Duodenal mucosa (tissue), 2 donors: ENCODE data around the gene PLA2G3.
"Not testable (repeated sequence)": the region's sequence is repeated elsewhere in the genome, so short reads cannot be mapped to it uniquely, and the experiment has no call there.

Experiments
- H3K27ac ChIP-seq: one replicate; pipeline ENCODE4 v1.7.0; 2013; ENCODE audit warnings: low read depth, low read length
- H3K27me3 ChIP-seq, 2 donors: one replicate each; pipeline ENCODE4 v1.7.0; 2013; ENCODE audit warnings: low read length in 2 of 2, control low read depth in 1 of 2; ENCODE audit not compliant: insufficient read depth in 2 of 2, control insufficient read depth in 1 of 2
- H3K36me3 ChIP-seq, 2 donors: one replicate each; pipeline ENCODE4 v1.7.0; 2013; ENCODE audit warnings: low read length in 2 of 2, control low read depth in 1 of 2; ENCODE audit not compliant: insufficient read depth in 2 of 2, control insufficient read depth in 1 of 2
- H3K4me1 ChIP-seq, 2 donors: one replicate each; pipeline ENCODE4 v1.7.0; 2013; ENCODE audit warnings: low read length in 2 of 2, control low read depth in 1 of 2; ENCODE audit not compliant: insufficient read depth in 2 of 2, control insufficient read depth in 1 of 2
- H3K4me3 ChIP-seq, 2 donors: one replicate each; pipeline ENCODE4 v1.7.0; 2013; ENCODE audit warnings: low read length in 2 of 2, low read depth in 1 of 2
- H3K9ac ChIP-seq, 2 donors: one replicate each; pipeline ENCODE4 v1.7.0; 2013; ENCODE audit warnings: low read length in 2 of 2, low read depth in 1 of 2
- H3K9me3 ChIP-seq, 2 donors: one replicate each; pipeline ENCODE4 v1.7.0; 2013; ENCODE audit warnings: low read length in 2 of 2, control low read depth in 1 of 2; ENCODE audit not compliant: control insufficient read depth in 1 of 2

The PLA2G3 gene

DNA sequence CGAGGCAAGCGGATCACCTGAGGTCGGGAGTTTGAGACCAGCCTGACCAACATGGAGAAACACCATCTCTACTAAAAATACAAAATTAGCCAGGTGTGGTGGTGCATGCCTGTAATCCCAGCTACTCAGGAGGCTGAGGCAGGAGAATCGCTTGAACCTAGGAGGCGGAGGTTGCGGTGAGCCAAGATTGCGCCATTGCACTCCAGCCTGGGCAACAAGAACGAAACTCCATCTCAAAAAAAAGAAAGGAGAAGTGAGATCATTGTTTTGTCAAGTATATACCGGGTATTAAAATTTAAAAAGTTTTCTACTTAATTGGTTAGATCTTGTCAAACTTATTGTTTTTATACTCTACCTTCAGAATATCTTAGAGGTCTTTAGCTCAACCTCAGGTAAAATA is 31.4 kb upstream of the PLA2G3 start:
- H3K9ac ChIP-seq, H3K9me3 ChIP-seq, H3K36me3 ChIP-seq, H3K27me3 ChIP-seq, H3K4me3 ChIP-seq, H3K27ac ChIP-seq, H3K4me1 ChIP-seq: not testable (repeated sequence)

DNA sequence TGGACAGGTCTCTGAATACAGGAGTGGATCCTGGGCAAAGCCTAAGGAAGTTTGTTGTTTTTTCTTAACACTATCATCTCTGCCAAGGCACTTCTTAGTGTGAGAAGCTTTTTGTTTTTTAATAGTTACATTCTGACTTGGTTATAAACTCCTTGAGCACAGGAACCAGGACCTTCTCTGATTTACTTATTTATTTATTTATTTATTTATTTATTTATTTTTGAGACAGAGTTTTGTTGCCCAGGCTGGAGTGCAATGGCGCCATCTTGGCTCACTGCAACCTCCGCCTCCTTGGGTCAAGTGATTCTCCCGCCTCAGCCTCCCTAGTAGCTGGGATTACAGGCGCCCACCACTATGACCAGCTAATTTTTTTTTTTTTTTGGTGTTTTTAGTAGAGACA is 30.7 kb upstream of the PLA2G3 start:
- no peak overlapping the region for H3K4me3 ChIP-seq
- H3K4me1 ChIP-seq = peaks cover 5 to 6% of the 10 kb centered on the region in 2 donors
- H3K27ac ChIP-seq = no peak overlapping the region
- no peaks in the 10 kb centered on the region for H3K27me3 ChIP-seq
- H3K9me3 ChIP-seq = no peaks in the 10 kb centered on the region
- peaks cover 0 to 5% of the 10 kb centered on the region in 2 donors for H3K36me3 ChIP-seq
- no peak overlapping the region for H3K9ac ChIP-seq

DNA sequence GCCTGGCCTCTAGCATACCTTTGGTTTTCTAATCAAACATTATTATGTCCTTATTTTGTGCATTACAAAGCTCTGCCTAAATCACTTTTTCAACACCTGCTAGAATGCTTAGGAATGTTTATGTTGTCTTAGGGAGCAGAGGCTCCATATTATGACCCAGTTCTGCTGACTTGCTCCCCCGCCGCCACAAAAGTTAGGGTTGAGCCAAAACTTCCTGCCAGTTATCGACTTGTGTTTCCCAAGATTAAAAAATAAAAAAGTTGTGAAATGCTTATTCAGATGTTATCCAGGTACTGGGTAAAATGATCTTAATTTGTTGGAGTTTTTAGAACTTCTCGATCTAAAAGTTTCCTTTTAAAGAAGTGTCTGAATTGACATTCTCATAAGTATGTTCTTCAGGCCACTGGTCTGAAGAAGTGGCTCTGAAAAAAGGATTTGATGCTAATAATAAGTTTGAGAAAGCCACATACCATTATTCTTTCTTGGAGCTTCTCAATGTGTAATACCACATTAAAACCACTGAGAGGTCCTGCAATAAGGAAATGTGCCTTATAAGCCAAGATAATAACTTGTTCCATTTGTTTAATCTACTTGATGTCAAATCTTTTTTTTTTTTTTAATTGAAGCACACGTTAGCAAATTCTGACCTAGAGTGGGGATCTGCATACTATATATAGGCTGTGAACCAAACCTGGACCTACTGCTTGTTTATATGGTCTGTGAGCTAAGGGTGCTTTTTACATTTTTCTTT is 21.9 kb upstream of the PLA2G3 start:
- no peaks in the 10 kb centered on the region for H3K27me3 ChIP-seq
- no peak overlapping the region for H3K9ac ChIP-seq
- peaks cover 6 to 9% of the 10 kb centered on the region in 2 donors for H3K36me3 ChIP-seq
- no peaks in the 10 kb centered on the region for H3K9me3 ChIP-seq
- no peak overlapping the region for H3K27ac ChIP-seq
- H3K4me1 ChIP-seq = peaks cover 14 to 24% of the 10 kb centered on the region in 2 donors
- H3K4me3 ChIP-seq = peak overlapping the region in 1 of 2 donors; percentile 87

DNA sequence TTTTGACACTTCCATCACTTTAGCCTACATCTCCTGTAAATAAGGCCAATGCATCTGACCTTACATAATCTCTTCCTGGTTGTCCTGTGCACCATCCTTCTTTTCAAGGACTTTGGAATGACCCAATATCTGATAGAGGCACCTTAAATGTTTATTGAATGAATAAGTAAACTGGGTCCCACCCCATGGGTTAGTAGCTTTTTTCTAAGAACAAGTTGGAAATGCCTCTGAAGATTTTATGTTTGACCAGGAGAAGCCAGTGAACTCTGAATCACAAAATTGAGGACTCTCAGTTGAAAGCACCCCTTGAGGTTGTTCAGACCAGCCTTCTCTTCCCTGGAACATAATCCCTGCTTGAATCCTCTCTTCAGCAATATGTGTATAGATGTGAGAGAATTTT is 21.1 kb upstream of the PLA2G3 start:
- Histone ChIP-seq H3K4me1 (peaks cover 14 to 24% of the 10 kb centered on the region in 2 donors), H3K4me3 (peak overlapping the region; percentile 84 to 87)

DNA sequence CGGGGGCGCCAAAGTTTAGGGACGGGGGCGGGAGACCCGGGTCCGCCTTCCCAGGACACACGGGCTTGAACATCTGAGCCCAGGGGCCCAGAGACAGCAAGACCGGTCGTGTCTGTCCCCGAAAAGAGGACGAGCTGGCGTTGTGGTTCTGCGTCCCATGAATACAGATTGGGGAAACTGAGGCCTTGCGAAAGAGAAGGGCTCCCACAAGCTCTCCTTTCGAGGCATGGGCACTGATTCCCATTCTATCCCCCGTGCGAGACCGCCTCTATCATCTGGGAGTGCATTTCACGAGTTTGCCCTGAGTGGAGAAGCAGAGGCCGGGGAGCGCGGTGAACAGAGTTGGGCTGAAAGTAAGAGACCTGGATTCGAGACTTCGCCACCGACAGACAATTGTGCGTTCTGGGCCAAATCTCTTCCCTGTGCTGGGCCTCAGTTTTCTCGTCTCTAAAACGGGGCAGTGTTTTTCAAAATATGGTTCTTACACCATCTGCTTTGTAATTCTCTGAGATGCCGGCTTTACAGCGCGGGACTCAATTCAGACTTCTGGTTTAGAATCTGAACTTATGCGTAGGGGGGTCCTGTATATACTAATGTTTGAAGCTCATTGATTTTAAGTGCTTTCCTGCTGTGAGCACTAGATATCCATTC is 20.1 kb upstream of the PLA2G3 start:
- Histone ChIP-seq H3K27ac (peak overlapping the region; percentile 41), H3K36me3 (peaks cover 2 to 4% of the 10 kb centered on the region in 2 donors), H3K4me1 (peaks cover 19 to 24% of the 10 kb centered on the region in 2 donors), H3K27me3 (no peaks in the 10 kb centered on the region), H3K4me3 (peak overlapping the region; percentile 84 to 87), H3K9me3 (no peaks in the 10 kb centered on the region), H3K9ac (peak overlapping the region; percentile 58 to 76)

More for the DNA sequence above, 21.1 kb upstream of the PLA2G3 start:
- Histone ChIP-seq H3K36me3 (peaks cover 6 to 9% of the 10 kb centered on the region in 2 donors), H3K27ac (no peak overlapping the region), H3K9me3 (no peaks in the 10 kb centered on the region), H3K9ac (peak overlapping the region in 1 of 2 donors; percentile 76), H3K27me3 (no peaks in the 10 kb centered on the region)

DNA sequence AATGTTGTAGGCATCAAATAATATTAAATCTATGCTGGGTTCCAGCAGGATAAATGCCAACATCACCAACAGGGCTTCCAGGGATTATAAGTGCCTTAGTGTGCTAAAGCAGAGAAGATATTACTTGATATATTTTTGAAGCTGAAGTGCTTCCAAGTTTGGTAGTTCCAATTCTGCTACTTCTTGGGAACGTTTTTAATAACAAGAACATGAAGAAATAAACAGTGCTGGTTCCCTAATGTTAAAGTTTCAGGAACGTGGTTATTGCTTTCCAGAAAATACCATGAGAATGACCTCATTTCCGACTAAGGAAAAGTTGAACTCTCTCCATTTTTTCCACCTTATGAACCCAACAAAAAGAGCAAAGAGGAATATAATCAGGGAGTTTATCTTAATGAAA is 15.1 kb upstream of the PLA2G3 start:
- Histone ChIP-seq H3K4me3 (no peak overlapping the region), H3K9ac (no peak overlapping the region), H3K36me3 (no peaks in the 10 kb centered on the region), H3K4me1 (peaks cover 4% of the 10 kb centered on the region in 2 donors), H3K27me3 (no peaks in the 10 kb centered on the region), H3K27ac (no peak overlapping the region), H3K9me3 (no peaks in the 10 kb centered on the region)

DNA sequence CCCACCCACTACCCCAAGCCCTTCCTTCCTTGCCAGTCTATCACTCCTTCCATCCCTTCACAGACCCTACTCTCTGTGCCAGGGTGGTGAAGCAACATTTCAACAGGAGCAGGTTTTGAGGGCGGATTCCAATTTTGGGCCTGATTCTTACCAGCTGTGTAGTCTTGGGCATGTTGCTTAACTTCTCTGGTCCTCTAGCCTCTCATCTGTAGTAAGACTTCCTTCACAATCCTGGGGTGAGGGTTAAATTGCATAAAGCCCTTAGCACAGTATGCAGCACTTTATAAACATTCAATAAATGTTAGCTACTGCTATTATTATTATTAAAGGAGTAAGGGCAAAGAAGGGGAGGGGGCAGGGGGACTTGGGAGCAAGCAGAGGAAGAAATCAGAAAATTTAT is 14.7 kb upstream of the PLA2G3 start:
- no peaks in the 10 kb centered on the region for H3K9me3 ChIP-seq
- no peak overlapping the region for H3K27ac ChIP-seq
- H3K27me3 ChIP-seq = no peaks in the 10 kb centered on the region
- H3K9ac ChIP-seq = no peak overlapping the region
- H3K4me1 ChIP-seq = peaks cover 4% of the 10 kb centered on the region in 2 donors
- H3K36me3 ChIP-seq = no peaks in the 10 kb centered on the region
- no peak overlapping the region for H3K4me3 ChIP-seq

DNA sequence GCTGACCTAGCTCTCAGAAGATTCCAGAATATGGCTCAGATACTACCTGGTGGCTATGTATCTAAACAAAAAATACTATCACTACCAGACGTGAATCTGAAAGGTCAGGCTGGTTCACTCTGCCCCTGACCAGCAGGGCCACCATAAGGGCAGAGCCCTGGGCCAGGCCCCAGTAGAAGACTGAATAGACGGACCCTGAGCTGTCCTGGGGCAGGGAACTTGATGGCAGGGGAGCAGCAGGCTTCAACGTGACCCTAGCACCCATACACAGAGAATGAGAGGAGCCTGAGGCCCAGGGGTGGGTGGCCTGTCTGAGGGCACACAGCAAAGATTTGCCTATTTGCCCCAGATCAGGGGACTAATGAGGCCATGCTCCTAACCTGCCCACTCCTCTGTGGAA is 13.0 kb upstream of the PLA2G3 start:
- peaks cover 0 to 4% of the 10 kb centered on the region in 2 donors for H3K4me1 ChIP-seq
- H3K4me3 ChIP-seq = no peak overlapping the region
- H3K9me3 ChIP-seq = no peaks in the 10 kb centered on the region
- no peak overlapping the region for H3K9ac ChIP-seq
- H3K27me3 ChIP-seq = no peaks in the 10 kb centered on the region
- no peak overlapping the region for H3K27ac ChIP-seq
- no peaks in the 10 kb centered on the region for H3K36me3 ChIP-seq

DNA sequence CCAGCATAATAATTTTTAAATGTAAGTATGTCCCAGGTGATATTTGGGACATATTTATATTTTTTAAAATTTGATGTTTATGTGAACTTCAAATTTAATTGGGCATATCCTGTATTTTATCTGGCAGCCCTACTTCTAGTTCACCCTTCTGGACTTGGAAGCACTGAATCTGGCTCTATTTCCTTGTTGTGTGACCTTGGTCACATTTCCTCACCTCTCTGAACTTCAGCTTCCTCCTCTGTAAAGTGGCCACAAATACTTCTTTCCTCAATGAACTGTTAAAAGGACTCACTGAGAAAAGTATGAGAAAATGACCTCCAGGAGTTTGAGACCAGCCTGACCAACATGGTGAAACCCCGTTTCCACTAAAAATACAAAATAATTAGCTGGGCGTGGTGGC is 11.6 kb upstream of the PLA2G3 start:
- Histone ChIP-seq H3K4me3 (no peak overlapping the region), H3K36me3 (no peaks in the 10 kb centered on the region), H3K9me3 (peaks cover 0 to 5% of the 10 kb centered on the region in 2 donors), H3K27ac (no peak overlapping the region), H3K9ac (no peak overlapping the region), H3K27me3 (no peaks in the 10 kb centered on the region), H3K4me1 (peaks cover 0 to 4% of the 10 kb centered on the region in 2 donors)

DNA sequence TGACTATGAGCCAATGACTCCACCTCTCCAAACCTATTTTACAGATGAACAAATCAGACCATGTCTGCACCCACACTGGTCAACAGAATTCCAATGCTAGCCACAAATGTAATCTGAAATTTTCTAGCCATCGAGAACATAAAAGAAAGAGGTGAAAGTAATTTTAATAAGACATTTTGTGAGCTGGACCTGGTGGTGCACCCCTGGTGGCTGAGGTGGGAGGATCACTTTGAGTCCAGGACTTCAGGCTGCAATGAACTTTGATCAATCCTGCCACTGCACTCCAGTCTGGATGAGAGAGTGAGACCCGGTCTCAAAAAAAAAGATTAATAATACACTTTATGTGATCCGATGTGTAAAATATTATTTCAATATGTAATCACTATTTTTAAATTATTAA is 10.3 kb upstream of the PLA2G3 start:
- H3K4me1 ChIP-seq = peaks cover 0 to under 1% of the 10 kb centered on the region in 2 donors
- H3K27me3 ChIP-seq = no peaks in the 10 kb centered on the region
- no peak overlapping the region for H3K27ac ChIP-seq
- H3K9me3 ChIP-seq = peaks cover 0 to 5% of the 10 kb centered on the region in 2 donors
- H3K36me3 ChIP-seq = no peaks in the 10 kb centered on the region
- no peak overlapping the region for H3K4me3 ChIP-seq
- no peak overlapping the region for H3K9ac ChIP-seq
